LNCAP (cell line): Measurements from ENCODE around the gene FAM120C.

ENCODE experiments used
- CTCF ChIP-seq: fragments of 450-650 bp; IDR thresholded peaks from 2 replicates; pipeline ENCODE4 v1.5.1; 2017; ENCODE audit warnings: mild to moderate bottlenecking

FAM120C gene

DNA sequence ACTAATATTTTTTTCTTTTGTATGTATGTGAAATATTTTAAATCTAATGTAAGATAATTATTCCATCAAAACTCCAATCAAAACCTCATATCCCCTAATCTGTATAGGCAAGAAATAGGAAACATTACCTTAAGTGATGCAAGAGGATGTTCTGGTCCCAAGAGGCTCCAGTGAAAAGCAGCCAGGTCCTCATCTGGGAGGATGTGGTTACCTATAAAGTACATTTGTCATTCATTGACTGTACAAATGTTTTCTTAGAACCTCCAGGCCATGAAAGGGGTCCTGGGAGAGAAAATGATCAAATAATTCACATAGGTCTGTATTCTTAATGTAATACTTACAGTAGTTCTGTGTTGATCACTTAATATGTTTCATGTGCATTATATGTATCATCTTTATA is 25.5 kb downstream of the FAM120C start:
- TF ChIP-seq CTCF = no peak

- no peak for TF ChIP-seq CTCF
Observed at GRCh38 chrX:54134269-54134668, 48.8 kb downstream of the FAM120C start.

GRCh38 chrX:54116391-54116790 is 66.7 kb downstream of the FAM120C start:
- TF ChIP-seq CTCF = no peak

- no peak for TF ChIP-seq CTCF
Observed at GRCh38 chrX:54093571-54093970, 89.5 kb downstream of the FAM120C start.

DNA sequence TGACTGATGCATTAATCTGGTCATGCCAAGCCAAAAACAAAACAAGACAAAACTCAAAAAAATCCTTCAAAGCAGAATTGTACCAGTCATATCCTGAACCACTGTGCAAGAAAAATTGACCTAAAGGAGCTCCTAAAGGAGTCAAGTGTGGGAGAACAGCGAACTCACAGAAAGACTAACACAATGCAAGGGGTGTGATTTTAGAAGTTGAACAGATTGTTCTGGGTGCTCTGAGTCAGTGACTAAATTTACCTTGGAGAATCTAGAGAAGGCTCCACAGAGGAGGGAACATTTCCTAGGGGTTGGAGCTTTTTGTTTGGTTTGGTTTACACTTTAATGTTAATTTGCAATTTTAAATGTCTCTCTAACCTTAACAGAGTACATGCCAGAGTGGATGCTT is 89.9 kb downstream of the FAM120C start:
- no peak for TF ChIP-seq CTCF

DNA sequence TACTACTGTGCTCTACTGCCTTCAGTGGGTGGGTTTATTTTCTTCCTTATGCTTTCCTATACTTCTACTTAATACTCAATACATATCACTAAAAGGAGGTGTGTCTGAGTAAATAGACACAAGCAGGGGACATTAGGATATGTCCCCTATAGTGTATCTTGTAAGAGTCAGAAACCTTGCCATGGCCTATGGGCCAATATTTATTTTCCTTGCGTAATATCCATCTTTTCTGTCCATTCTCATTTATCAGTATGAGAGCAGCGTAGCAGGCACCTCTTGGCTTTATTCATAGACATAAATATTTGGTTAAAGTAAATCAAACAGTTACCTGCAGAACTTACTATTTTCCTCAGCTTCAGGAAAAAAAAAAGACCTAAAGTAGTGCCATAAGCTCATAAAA is 92.2 kb downstream of the FAM120C start:
- TF ChIP-seq CTCF = no peak

- TF ChIP-seq CTCF = no peak
Observed at GRCh38 chrX:54089191-54089590, 93.9 kb downstream of the FAM120C start.

DNA sequence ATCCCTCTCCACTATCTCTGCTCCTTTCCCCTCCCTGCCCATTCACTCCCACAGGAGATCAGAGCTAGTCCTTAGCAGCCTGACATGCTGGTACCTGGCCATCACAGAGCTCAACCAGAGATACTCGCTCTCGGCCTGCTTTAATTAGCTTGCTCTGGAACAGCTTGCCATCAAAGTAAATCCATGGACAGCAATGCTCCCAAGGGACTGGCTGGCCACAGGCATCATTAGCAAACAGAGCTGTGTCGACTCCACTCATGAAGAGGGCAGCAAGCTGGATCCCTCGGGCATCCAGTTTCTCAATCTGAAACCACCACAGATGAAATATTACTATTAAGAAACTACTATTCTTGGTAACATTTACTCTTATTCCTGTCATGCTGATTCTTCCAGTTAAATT is 95.4 kb downstream of the FAM120C start:
- no peak for TF ChIP-seq CTCF
